Heart left ventricle (tissue), 13 donors: ENCODE results near the gene PCNT.

Experiments used
- POLR2A ChIP-seq, 2 donors: fragments of 450-650 bp; IDR thresholded peaks; one replicate each; pipeline ENCODE4 v1.6.1; 2017; ENCODE audit warnings: antibody characterized with exemption in 2 of 2, mild to moderate bottlenecking in 2 of 2, moderate library complexity in 2 of 2
- TF ChIP-seq, protein P1 (sequence below), 12 donors: fragments of 200-600 bp; sonication (generic) in 4 of 12; IDR thresholded peaks; one replicate each; pipeline versions ENCODE4 v1.5.0 to v1.8.0; 2018 to 2022; ENCODE audit warnings: antibody characterized with exemption in 12 of 12, mild to moderate bottlenecking in 5 of 12
- donor health status: ischemic (EF 13 %, LVEDD 7.1; RV severe dilation, severe dysfunction).
- donor health status: DM: no; HTN: yes; CAD: no.
- donor health status: DM: no; HTN: no; CAD: no.
- donor health status: ischemic (EF 25% LVEDD 6.9; RV normal size, moderate dysfunction).
- donor health status: ischemic (EF 25% LVEDD 5.7; RV mildly dilated, moderate dysfunction).
- donor health status: ischemic (EF 35%, LVEDD 5.7; RV mildly dilated, moderate dysfunction).
- donor health status: nonischemic (EF 11% LVEDD 7.7; RV severe dilation, severe dysfunction).
- donor health status: DM: yes; HTN: yes; CAD: no.
- donor health status: PGD.
- donor health status: ischemic (EF 29% LVEDD 5.4; RV normal size, mild dysfunction).
- donor health status: nonischemic (EF 23%, LVEDD 6.1; RV moderate dilation, normal function).

DNA sequence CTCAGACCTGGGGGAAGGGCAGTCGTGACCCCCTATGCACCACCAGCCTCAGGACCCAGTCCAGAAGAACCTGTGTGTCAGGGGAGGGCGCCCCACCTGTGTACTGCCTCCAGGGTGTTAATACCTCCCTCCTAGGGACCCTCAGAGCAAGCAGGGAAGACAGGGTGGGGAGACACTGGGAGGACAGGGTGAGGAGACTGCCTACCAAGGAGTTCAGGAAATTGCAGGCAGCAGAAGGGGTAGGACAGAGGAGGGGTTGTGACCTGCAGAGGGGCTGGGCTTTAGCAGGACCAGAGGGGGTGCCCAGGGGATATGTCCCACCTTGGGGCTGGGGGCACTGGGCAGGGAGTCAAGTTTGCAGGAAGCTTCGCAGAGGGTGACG lies 5.5 kb upstream of the PCNT start:
- TF ChIP-seq, protein P1, sequence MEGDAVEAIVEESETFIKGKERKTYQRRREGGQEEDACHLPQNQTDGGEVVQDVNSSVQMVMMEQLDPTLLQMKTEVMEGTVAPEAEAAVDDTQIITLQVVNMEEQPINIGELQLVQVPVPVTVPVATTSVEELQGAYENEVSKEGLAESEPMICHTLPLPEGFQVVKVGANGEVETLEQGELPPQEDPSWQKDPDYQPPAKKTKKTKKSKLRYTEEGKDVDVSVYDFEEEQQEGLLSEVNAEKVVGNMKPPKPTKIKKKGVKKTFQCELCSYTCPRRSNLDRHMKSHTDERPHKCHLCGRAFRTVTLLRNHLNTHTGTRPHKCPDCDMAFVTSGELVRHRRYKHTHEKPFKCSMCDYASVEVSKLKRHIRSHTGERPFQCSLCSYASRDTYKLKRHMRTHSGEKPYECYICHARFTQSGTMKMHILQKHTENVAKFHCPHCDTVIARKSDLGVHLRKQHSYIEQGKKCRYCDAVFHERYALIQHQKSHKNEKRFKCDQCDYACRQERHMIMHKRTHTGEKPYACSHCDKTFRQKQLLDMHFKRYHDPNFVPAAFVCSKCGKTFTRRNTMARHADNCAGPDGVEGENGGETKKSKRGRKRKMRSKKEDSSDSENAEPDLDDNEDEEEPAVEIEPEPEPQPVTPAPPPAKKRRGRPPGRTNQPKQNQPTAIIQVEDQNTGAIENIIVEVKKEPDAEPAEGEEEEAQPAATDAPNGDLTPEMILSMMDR (IDR thresholded peaks at IDR 0.05), result no peak
- no peak for TF ChIP-seq POLR2A (IDR thresholded peaks at IDR 0.05)
